ENCODE measurements around the gene IL6R.
"Not testable (repeated sequence)": the region's sequence is repeated elsewhere in the genome, so short reads cannot be mapped to it uniquely, and the experiment has no call there.

IL6R gene

GRCh38 chr1:154407198-154408091 lies 2.3 kb downstream of the IL6R start:
- DNase-seq, result no peak

- DNase-seq, result no peak
These were observed 3.1 kb downstream of the IL6R start for GRCh38 chr1:154408174-154408777.

- DNase-seq, result no peak
These were observed 5.2 kb downstream of the IL6R start for GRCh38 chr1:154410185-154410827.

- no peak for DNase-seq
These were observed 6.4 kb downstream of the IL6R start for GRCh38 chr1:154411525-154411924.

GRCh38 chr1:154413177-154413783 lies 8.1 kb downstream of the IL6R start:
- DNase-seq, result no peak

GRCh38 chr1:154414606-154415005 lies 9.5 kb downstream of the IL6R start:
- DNase-seq, result no peak

- DNase-seq, result no peak
These were observed 11.6 kb downstream of the IL6R start for GRCh38 chr1:154416471-154417337.

GRCh38 chr1:154417338-154417608 lies 12.1 kb downstream of the IL6R start:
- DNase-seq, result no peak

- no peak for DNase-seq
These were observed 13.1 kb downstream of the IL6R start for GRCh38 chr1:154418062-154418921.

GRCh38 chr1:154418923-154419619 lies 13.9 kb downstream of the IL6R start:
- DNase-seq, result no peak

GRCh38 chr1:154419620-154420571 lies 14.8 kb downstream of the IL6R start:
- no peak for DNase-seq

GRCh38 chr1:154420961-154421924 lies 16.1 kb downstream of the IL6R start:
- DNase-seq, result no peak

- DNase-seq, result not testable (repeated sequence)
These were observed 16.9 kb downstream of the IL6R start for GRCh38 chr1:154422049-154422448.

- DNase-seq, result no peak
These were observed 17.4 kb downstream of the IL6R start for GRCh38 chr1:154422521-154422920.

- DNase-seq, result no peak
These were observed 18.3 kb downstream of the IL6R start for GRCh38 chr1:154423304-154423987.

- DNase-seq, result no peak
These were observed 18.8 kb downstream of the IL6R start for GRCh38 chr1:154423988-154424326.

- no peak for DNase-seq
These were observed 20.0 kb downstream of the IL6R start for GRCh38 chr1:154425172-154425571.
